ENCODE data around the gene USP17L27. TPM values are rescaled to one million over a fixed set of nuclear protein-coding genes. Genes with fewer than 3 reads are reported as not detected.
"Not testable (repeated sequence)": the region's sequence is repeated elsewhere in the genome, so short reads cannot be mapped to it uniquely, and the experiment has no call there.

USP17L27 gene
- total RNA-seq, 3 donors from 2014 or later = not detected

DNA sequence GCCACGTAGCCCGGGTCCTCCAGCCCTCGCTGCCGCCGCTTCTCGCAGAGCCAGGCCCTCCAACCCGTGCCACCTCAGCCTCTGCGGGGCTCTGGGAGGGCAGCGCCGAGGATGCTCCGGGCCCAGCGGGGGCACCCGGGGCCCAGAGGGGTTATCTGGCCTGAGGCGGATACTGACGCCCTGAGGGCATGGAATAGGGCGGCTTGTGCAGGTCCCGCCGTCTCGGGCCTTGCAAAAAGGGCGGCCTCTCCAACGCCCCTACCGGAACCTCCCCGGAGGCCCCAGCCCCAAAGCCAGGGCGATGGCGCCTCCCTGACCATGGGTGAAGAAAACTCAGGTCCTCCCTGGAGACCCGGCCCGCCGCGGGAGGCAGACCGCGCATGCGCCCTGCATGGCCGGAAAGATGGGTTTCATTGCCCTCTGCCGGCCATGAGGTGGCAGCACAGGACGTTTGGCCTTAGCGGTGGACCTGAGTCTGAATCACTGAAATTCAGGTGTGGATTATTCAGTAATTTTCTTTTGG is 37.1 kb downstream of the USP17L27 start:
- H3K9me3 ChIP-seq; H3K36me3 ChIP-seq; H3K27me3 ChIP-seq; intact Hi-C loops (cut with DNase I; ENCODE audit: low total_unique reads); H3K4me1 ChIP-seq; H3K27ac ChIP-seq: not testable (repeated sequence)
- DNase-seq (ENCODE audit: low spot score in 2 of 2) = peak; percentile 27 to 61
- TF ChIP-seq, protein P1, sequence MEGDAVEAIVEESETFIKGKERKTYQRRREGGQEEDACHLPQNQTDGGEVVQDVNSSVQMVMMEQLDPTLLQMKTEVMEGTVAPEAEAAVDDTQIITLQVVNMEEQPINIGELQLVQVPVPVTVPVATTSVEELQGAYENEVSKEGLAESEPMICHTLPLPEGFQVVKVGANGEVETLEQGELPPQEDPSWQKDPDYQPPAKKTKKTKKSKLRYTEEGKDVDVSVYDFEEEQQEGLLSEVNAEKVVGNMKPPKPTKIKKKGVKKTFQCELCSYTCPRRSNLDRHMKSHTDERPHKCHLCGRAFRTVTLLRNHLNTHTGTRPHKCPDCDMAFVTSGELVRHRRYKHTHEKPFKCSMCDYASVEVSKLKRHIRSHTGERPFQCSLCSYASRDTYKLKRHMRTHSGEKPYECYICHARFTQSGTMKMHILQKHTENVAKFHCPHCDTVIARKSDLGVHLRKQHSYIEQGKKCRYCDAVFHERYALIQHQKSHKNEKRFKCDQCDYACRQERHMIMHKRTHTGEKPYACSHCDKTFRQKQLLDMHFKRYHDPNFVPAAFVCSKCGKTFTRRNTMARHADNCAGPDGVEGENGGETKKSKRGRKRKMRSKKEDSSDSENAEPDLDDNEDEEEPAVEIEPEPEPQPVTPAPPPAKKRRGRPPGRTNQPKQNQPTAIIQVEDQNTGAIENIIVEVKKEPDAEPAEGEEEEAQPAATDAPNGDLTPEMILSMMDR (IDR thresholded peaks at IDR 0.05) = peak in 2 of 3 donors; percentile 46 to 49
- peak overlapping the region; percentile 22 to 64 (median 51) for H3K4me3 ChIP-seq

DNA sequence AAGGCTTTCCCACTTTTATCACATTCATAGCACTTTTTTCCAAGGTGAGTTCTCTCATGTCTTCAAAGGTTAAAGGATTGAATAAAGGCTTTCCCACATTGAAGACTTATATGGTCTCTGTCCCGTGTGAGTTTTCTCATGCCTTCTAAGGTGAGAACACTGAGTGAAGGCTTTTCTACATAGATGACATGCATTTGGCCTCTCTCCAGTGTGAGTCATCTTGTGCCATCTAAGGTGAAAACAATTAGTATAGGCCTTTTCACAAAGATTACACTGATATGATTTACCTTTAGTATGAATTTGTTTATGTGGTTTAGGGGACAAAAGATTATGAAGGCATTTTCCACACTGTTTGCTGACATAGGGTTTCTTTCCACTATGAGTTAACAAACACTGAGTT is 40.2 kb downstream of the USP17L27 start:
- DNase-seq (ENCODE audit: low spot score in 2 of 2) = no peak
- H3K4me3 ChIP-seq = no peak overlapping the region
- intact Hi-C loops (cut with DNase I; ENCODE audit: low total_unique reads) = no loop called here
- no peaks in the 10 kb centered on the region for H3K36me3 ChIP-seq
- TF ChIP-seq, protein P1 (IDR thresholded peaks at IDR 0.05) = no peak
- no peak for TF ChIP-seq POLR2AphosphoS5 (IDR thresholded peaks at IDR 0.05)
- no peak for TF ChIP-seq POLR2A (IDR thresholded peaks at IDR 0.05)
- H3K9me3 ChIP-seq = no peaks in the 10 kb centered on the region
- H3K27me3 ChIP-seq = no peaks in the 10 kb centered on the region
- no peak overlapping the region for H3K27ac ChIP-seq
- no peaks in the 10 kb centered on the region for H3K4me1 ChIP-seq

DNA sequence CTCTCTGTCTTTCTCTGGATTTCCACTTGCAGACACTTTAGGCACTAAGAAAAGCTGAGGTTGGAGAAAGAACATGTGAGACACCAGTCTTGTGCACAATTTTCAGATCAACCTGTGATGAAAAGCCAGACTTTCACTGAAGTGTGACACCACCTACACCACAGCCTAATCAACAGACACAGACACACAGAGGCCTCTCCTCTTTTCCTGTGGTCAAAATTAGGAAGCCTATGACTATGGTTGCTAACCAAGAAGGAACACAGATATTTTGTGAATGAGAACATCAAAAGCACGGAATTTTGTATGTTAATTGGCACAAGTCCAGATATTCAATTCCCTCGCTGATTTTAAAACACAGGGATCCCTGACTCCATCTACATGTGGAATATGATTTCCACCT is 45.1 kb downstream of the USP17L27 start:
- H3K4me3 ChIP-seq = not testable (repeated sequence)

More for the DNA sequence above, 45.1 kb downstream of the USP17L27 start:
- H3K4me1 ChIP-seq; H3K9me3 ChIP-seq; H3K36me3 ChIP-seq; H3K27me3 ChIP-seq; H3K27ac ChIP-seq; DNase-seq (ENCODE audit: low spot score in 2 of 2); intact Hi-C loops (cut with DNase I; ENCODE audit: low total_unique reads): not testable (repeated sequence)

Other genes with a start within 250 kb of the USP17L27 start
- not detected for gene FAM90A26, start 173.7 kb upstream of the USP17L27 start, total RNA-seq
- not detected for gene USP17L10, start 133.5 kb upstream of the USP17L27 start, total RNA-seq
- gene USP17L11, start 128.7 kb upstream of the USP17L27 start, total RNA-seq = not detected
- gene USP17L12, start 124.0 kb upstream of the USP17L27 start, total RNA-seq = not detected
- gene USP17L13, start 119.3 kb upstream of the USP17L27 start, total RNA-seq = not detected
- gene USP17L15, start 109.8 kb upstream of the USP17L27 start, total RNA-seq = not detected
- gene USP17L17, start 100.3 kb upstream of the USP17L27 start, total RNA-seq = not detected
- gene USP17L18, start 95.5 kb upstream of the USP17L27 start, total RNA-seq = not detected
- not detected for gene USP17L19, start 90.8 kb upstream of the USP17L27 start, total RNA-seq
- gene USP17L20, start 86.0 kb upstream of the USP17L27 start, total RNA-seq = not detected
- gene USP17L21, start 81.3 kb upstream of the USP17L27 start, total RNA-seq = not detected
- not detected for gene USP17L22, start 76.5 kb upstream of the USP17L27 start, total RNA-seq
- not detected for gene USP17L24, start 19.0 kb upstream of the USP17L27 start, total RNA-seq
- gene USP17L25, start 14.2 kb upstream of the USP17L27 start, total RNA-seq = not detected
- gene USP17L26, start 9.5 kb upstream of the USP17L27 start, total RNA-seq = not detected
- gene USP17L5, start 4.7 kb upstream of the USP17L27 start, total RNA-seq = not detected
- not detected for gene USP17L28, start 4.7 kb downstream of the USP17L27 start, total RNA-seq
- gene USP17L29, start 9.5 kb downstream of the USP17L27 start, total RNA-seq = not detected
- gene USP17L30, start 19.0 kb downstream of the USP17L27 start, total RNA-seq = not detected
- not detected for gene DEFB131A, start 100.3 kb downstream of the USP17L27 start, total RNA-seq

Measured in breast epithelium (tissue), 4 donors.